ENCODE data around the gene EXOC4.

EXOC4 gene

DNA sequence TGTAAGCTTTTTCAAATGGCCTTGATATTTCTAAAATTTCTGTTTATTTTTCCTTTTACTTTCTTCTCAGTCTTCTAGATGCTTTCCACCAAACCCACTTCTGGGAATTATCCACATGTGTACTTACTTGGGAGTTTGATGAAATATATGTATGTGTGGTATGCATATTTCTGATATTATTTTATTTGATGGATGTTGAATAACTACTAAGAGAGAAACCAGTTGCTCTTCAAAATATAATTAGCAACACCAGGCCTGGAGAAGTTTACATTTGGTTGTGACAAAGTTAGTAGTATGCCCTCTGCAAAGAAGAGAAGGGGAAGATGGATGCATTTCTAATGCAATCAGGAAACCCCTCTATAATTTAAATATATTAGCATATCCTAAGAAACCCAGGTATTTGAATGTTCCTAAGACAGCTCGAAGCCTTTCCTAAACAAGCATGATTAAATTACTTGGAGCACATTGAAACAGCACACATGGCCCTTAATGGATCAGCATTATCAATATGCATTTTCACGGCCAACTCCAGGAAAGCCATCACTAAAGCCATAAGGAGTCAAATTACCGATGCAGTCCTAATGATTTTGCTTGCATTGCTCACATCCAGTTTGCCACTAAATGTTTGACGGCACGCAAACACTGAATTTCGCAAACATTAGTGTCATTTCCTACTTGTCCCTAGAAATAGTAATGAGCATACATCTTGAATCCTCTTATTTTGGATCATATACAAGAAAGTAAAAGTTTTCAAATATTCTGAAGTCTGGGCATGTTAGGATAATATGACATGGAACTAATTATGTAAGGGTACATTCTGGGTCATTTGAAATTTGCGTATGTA, 393.8 kb downstream of the EXOC4 start:
- DNase-seq = no peak

DNA sequence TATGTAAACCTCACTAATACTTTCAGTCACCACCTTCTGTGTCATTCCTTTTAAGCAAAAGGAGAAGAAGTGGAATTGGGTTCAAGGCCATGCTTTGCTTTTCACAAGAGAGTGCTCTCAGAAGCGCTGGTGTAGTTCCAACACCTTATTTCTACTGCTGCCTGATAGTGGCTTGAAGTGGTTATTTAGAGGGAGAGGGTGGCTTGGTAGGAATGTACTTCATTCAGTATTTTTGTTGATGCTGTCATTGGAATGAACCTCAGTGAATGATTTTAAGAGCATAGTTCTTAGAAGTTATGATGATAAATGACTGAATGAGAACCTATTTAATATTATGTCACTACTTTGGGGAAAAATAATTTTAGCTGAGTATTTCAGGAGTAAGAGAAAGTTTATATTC, 396.7 kb downstream of the EXOC4 start:
- DNase-seq = no peak

DNA sequence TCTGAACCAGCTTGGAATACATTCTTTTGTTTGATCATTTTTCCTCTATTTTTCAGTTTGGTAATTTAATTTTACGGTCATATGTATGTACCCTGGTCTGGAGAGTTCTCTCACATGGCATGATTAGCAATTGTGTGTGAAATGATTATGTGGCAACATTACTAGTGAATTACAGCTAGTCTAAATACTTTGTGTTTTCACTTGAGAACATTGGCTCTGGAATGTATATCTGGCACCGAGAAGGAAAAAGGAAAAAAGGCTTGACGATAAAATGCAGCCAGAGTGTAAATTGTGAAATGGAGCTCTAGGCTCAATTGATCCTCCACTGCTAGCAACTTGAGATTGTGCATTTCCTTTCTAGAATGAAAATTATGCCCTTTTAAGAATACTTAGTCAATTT, 397.2 kb downstream of the EXOC4 start:
- no peak for DNase-seq

DNA sequence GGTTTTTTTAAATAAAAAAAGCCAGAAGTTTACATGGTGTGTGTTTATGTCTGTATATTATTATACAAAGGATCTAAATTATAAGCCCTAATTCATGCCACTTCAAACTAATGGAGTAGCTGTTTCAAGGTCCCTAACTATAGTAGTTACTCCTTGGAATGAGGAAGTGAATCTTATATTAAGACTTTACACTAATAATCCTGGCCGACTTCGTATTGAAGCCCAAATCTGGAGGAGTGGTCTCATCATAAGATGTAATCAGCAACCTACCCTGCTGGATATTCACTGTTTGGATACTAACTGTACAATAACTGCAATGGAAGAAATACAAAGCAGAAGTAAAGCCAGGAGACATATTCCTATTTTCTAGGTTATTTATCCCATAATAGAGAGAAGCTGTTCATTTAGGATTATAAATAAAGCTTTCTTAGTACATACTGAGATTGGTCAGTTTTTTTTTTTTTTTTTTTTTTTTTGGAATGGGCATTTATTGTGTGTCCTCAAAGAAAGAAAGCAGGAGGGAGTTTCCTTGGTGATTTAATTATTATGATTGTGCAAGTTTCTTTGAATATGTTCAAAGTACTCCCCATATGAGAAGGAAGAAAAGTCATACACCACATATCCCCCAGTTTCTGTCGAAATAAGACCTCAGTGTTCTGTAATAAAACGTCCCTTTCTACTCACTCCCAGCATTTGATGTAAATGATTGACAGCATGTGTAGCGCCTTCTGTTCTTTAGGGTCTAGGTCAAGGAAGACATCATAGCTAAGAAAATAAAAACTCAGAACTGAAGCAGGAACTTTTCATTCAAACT, 397.8 kb downstream of the EXOC4 start:
- DNase-seq = no peak

DNA sequence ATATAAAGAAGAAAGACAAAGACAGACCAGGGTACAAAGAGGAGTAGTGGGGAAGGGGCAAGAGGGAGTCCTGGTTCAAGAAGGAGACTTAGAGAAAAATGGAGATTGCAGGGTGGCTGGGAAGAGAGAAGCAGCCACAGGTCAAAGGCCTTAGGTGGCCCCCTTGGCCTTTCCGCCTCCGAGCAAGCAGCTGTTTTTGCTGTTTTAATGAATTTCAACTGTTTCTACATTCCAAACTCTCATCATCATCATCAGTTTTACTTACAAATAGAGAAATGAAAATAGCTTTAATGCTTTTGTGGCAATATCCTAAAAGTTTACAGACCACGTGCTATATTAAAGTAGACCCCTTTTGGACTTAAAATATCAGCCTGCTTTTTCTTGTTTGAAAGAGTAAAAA, 399.7 kb downstream of the EXOC4 start:
- DNase-seq = no peak

DNA sequence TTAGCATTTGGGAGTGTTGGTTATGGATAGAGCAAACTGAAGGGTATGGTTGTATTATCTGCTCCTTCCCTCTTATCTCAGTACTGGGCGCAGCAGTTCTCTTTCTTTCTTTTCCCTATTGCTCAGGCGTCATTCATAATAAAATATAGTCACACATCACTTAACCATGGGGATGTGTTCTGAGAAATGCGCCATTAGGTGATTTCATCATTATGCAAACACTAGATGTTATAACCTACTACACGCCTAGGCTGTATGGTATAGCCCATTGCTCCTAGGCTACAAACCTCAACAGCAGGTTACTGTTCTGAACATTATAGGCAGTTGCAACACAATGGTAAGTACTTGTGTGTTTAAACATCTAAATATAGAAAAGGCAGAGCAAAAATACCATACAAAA, 401.7 kb downstream of the EXOC4 start:
- no peak for DNase-seq

DNA sequence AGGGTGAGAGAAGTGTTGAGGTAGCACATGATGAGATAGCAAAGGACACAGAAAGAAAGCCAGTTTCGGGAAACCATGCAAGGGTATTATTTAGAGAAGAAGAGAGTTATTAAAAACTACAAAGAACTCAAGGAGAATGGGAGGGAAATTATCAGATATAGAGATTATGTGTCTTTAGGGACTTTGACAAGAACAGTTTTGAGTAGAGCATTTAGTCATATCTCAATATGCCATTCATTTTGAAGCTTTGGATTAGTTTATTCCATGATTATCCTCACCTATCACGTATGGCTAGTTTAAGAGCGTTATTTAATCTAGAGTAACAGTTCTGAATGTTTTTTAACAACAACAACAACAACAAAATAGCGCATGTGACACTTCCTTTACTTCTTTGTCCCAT, 409.4 kb downstream of the EXOC4 start:
- no peak for DNase-seq

DNA sequence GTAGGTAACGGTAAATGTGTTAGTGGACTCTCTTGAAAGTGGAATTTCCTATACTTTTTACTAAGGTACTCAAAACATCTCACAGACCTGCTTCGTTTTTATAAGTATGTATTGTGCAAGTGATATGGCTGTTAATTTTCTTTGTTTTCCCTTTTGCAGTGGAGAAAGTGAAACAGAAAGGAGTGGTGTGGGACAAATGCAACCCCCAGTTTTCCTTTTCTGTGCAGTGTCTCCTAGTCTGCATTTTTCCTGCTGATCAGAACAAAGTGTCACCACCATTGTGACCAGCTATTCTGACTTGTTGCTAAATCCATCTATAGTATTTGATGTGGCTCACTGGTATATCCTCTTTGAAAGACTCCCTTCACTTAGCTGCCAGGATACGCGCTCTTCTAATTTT, 410.0 kb downstream of the EXOC4 start:
- DNase-seq = no peak

DNA sequence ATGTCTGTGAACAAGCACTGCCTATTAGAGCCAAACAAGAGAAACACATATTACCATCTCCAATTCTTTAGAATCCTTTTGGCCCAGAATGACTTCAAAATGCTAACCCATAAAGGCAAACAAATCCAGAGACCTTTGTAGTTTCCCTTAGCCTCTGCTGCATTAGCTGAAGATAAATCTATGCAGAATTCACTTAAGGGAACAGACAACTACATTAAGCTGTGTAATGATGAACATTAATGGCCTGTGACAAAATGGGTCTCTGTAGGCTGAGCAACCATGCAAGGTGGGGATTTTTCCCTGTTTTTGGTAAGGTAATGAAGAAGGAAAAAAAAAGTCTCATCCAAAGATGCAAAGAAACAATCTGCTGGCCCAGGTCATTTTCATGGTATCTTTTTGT, 411.6 kb downstream of the EXOC4 start:
- no peak for DNase-seq

DNA sequence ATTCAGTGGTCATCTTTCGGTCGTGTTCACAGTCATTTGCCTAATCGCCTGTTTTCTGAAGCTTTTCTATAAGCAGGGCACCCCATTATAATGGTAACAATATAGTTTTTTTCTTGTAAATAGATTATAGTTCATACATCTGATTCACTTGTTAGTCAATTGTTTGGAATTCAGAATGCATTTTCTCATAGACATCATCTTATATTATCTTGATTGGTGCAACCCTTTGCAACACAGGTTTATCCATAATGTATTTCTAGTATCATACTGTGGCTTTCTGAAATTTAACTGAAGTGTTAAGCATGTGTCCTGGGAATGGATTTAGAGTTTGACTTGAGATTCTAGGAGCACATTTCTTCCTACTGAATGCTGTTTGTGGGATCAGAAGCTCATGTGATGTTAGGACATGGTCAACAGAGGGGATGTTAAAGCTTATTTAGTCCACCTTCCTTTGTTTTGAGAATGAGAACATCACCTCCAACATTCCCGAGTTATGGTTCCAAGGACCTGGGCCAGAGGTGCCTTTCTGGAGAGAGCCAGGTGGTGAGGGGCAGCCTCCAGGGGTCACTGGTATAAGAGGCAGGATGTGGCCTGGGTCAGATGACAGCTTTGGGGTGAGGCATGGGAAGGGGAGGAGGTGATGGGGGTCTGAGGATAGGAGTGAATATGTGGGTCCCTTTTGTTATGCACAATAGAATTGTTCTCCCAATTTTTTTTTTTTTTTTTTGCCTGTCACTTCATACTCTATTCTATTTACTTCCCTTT, 415.6 kb downstream of the EXOC4 start:
- DNase-seq = no peak

DNA sequence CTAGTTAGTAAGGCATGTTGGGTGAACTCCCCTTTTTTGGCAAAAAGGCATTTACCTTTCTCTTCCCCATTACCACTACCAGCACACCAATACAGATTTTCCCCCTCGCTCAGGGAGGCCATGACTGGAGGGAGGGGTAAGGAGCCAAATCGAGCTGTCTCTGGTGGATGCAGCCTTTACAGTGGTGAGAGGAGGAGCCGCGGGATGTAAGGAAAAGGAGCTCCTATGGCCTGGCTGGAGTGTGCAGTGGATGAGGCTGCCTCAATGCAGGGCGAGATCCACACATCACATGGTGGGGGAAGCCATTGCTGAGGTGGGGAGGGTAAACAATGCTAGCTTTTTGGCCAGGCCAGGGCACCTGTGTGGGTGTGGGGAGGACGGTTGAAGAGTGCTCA, 416.2 kb downstream of the EXOC4 start:
- no peak for DNase-seq

DNA sequence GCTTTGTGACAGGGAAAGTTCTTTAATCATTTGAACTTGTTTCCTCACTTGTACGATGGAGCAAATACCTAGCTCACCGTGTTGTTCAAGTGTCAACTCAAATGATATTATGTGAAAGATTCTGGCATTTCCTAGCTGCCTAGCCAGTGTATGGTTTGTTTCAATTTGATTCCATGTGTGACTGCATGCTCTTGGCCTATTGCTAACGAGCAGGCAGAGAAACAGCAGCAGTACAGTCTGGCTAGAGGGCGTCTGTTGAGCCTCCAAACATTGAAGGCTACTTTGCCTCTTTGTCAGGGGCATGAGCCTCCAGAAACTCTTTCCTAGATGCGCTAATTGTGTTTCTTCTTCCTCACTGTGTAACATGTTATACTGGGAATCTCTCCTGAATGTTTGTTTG, 417.4 kb downstream of the EXOC4 start:
- no peak for DNase-seq

DNA sequence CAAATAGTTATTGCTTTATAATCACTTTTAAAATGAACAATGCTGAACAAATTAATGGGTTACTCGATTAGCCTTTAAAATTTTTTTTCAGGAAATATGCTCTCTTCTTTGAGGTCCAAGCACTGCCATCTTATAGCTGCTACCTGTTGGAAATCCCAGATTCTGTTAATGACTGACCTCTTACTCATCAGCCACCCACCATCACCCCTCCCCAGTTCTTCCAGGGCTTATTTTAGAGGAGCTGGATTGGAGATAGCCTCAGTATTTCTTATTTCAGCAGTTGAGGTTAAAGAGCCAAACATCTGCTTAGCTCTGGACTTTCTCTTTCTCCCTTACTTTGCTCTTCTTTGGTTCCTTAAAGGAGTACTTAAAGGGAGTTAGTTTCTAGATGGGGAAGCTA, 420.0 kb downstream of the EXOC4 start:
- DNase-seq = no peak

DNA sequence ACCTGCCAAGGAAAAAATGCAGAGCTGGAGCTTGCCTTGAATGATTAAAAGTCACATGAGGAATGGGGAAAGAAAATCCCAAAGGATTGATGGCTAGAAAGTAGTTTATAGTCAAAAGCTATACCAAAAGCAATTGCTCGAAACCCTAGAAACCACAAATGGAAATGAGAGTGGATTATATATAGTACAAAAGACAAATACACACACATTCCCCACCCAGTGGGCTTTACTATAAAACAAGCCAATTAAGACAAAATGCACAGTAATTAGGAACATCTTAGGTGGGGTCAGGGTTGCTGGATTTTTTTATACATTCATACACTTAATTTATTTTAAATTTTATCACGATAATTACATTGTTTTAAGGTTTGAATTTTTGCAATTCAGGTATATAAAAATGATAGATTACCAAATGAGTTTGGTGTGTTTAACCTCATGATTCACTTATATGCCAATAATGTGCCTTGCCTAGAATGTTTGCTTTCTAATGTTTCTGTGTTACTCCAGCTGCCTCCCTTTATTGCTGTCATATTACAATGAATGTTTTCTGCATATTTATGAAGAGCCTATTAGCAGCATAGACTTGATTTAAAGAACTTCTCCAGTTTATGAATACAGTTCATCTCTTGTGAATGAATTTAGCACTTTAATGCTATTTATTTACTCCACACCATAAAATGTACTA, 421.3 kb downstream of the EXOC4 start:
- no peak for DNase-seq

DNA sequence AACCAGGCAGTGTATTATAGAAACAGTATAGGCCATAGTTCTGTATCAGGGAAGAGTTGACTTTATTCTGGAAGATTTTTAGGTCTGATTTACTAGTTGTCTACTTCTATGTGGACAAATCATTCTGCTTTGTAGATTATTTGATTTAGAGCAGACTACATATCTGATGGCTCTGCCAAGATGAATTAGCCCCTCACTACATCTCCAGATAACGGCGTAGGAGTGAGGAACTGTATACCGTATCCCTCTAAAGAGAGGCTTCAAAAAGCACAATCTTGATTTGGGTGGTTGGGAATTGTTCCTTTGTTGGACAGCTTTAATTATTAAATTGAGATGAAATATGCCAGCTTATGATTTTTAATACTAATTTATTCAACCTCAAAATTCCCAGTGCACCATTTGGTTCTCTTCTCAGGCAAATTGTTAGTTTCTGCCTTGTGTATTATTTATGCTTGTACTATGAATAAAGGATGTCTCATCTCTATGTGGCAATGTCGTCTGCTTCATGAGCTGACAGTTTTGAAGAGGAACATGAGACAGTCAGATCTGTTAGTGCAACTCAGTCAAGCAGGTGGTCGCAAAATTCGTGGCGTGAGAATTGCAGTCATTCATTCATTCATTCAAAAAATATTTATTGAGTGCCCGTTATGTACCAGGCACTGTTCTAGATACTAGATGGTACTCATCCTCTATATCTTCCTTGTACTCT, 422.8 kb downstream of the EXOC4 start:
- no peak for DNase-seq

DNA sequence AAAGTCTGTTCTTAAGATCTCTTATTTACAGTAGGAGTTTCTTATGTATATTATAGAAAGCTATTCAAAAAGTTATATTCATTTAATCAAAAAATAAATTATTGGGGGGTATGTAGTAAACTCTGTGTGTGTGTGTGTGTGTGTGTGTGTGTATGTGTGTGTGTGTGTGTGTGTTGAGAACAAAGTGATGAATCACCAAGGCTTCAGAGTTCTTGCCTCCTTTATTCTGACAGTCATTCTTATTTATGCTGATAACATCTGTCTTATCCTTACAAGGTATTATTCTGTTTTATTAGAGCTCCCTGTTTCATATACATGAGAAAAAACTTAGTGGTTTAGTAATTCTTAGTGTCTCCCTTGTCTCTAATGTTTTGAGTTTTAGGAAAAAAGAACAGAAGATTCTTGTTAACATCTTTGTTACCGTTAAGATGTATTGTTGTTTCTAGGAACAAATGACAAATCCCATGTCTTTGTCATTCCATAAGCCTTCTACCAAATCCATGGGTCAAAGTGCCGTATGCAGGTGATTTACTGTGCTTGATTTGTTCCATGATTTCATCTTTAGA, 424.0 kb downstream of the EXOC4 start:
- no peak for DNase-seq

DNA sequence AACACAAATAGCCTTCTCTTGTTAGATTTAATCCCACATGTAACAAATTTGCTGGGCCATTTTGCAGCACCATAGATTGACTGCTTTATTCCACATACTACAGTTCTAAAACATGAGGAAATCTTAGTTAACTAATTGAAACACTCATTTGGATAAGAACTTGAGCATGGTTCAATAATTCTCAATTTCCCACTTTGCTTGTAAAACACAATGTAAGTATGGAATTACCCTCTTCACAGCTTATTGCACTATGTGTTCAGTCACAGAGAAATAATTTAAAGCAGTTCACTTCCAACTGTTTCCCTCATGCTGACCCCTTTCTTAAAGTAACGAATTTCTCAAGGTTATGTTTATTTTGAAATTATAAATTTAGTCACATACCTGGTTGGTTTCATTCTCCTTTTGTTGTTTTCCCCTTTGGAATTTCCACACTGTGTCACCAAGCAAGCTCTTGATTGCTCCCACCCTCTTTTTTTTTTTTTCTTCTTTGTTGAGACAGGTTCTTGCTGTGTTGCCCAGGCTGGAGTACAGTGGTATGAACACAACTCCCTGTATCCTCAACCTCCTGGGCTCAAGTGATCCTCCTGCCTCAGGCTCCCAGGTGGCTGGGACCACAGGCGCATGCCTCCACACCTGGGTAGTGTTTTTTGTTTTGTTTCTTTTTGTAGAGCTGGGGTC, 425.4 kb downstream of the EXOC4 start:
- no peak for DNase-seq

DNA sequence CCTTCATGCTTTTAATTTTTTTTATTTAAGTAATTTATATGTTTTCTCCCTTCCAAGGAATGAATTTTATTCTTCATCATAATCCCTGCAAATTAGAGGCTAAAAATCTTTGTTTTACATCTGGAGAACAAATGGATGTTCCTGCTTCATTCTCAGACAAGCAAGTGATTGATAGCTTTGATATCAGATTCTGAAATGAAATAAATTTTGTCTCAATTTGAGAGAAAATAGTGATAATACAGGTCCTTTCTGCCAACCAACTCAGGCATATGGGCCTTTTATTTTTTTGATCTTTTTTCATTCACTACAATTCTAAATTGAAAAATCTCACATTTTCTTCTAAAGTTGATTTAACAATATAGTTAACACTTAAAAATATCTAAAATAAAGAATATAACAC, 427.1 kb downstream of the EXOC4 start:
- no peak for DNase-seq

DNA sequence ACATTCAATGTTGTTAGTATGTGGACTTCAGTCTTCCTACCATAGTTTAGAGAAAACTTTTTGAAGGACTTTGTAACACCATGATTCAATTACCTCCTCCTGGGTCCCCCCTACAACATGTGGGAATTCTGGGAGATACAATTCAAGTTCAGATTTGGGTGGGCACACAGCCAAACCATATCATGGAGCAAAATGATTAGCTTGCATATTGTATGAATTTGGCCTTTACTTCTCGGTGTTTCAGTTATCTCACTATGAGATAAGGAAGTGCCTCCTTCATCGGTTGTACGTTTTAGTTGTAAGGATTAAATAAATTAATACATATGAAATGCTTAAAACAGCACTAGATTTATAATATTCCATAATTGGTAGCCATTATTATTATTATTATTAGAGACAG, 428.7 kb downstream of the EXOC4 start:
- no peak for DNase-seq

DNA sequence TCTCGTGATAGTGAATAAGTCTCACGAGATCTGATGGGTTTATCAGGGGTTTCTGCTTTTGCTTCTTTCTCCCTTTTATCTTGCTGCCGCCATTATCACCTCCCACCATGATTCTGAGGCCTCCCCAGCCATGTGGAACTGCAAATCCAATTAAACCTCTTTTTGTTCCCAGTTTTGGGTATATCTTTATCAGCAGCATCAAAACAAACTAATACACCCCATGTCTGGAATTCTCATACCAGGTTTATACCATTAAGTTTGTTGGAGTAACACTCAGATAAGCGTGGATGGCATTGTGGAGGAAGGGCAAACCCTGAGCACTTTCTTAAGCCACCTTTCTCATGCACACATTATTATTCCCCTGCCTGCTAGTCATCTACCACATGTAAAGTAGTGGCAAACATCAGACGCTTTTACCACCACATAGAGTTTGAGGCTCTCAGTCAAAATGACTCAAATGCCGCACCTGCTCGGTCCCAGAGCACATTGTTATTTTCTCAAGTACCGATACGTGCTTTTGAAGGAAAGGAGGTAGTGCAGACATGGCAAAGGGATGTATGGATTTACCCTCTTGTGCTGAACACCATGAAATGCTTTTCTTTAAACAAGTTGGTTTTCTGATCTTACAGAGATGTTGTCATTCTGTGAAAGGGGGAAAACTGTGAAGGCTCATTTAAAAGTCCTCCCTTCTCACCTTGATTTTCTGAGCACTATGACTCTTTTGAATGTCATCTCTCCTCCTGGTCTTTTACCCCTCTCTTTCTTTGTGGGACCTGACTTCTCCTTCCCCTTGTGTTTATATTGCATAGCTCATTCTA, 429.7 kb downstream of the EXOC4 start:
- no peak for DNase-seq

DNA sequence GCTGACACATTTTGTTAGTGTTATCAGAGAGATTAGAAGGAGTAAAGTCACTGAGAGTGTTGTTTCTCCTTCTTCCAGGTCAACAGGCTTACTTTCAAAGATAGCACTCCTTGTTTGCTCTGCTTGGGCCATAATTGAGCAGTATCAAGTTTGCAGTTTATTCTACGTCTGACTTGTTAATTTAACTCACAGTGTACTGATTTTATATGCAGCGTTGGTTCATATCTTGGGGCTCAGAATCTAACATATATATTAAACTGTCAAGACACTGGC, 430.2 kb downstream of the EXOC4 start:
- DNase-seq = no peak
